HEK293 (cell line): Measurements from ENCODE around the gene ZNF776.

Source experiments
- CTCF ChIA-PET: fragments of 350-600 bp; formaldehyde crosslinking; extraction: SDS; loops from one replicate; lab custom pipeline; 2021; ENCODE audit warnings: antibody characterized with exemption; lab: Yijun Ruan, JAX
- POLR2A ChIA-PET: fragments of 300-600 bp; formaldehyde crosslinking; extraction: SDS; loops from one replicate; lab custom pipeline; 2020; ENCODE audit warnings: antibody characterized with exemption, inconsistent platforms; lab: Yijun Ruan, JAX
- H3K27ac ChIP-seq: fragments of 200-500 bp; sonication (Bioruptor generic); 2 replicates; pipeline ENCODE4 v1.5.1; 2014; ENCODE audit warnings: low read depth, low read length, control low read depth, inconsistent platforms; ENCODE audit errors: extremely low read depth
- H3K36me3 ChIP-seq, 2 experiments: fragments of 200-500 bp in 1 of 2; sonication (Bioruptor generic) in 1 of 2; 1 replicate in 1 of 2; 2 replicates in 1 of 2; pipeline ENCODE4 v1.5.1; 2014 to 2017; ENCODE audit warnings: inconsistent platforms in 2 of 2, low read length in 2 of 2; ENCODE audit not compliant: control insufficient read depth in 2 of 2, insufficient read depth in 1 of 2
- H3K4me1 ChIP-seq: fragments of 200-500 bp; sonication (Bioruptor generic); 2 replicates; pipeline ENCODE4 v1.5.1; 2014; ENCODE audit warnings: mild to moderate bottlenecking, low read length, inconsistent platforms; ENCODE audit not compliant: control insufficient read depth, insufficient read depth
- H3K4me3 ChIP-seq: 2 replicates; pipeline ENCODE4 v1.5.1; 2011; ENCODE audit warnings: low read depth, mild to moderate bottlenecking, control low read depth, low read length, moderate library complexity
- H3K9me3 ChIP-seq: fragments of 200-500 bp; sonication (Bioruptor generic); 2 replicates; pipeline ENCODE4 v1.5.1; 2014; ENCODE audit warnings: low read depth, low read length, inconsistent platforms; ENCODE audit not compliant: control insufficient read depth, insufficient read depth
- GLIS1 ChIP-seq: fragments of 450-650 bp; formaldehyde crosslinking; IDR thresholded peaks from 2 replicates; pipeline ENCODE4 v1.5.1; 2016; ENCODE audit warnings: missing biosample characterization, missing genetic modification characterization
- IKZF3 ChIP-seq: fragments of 450-650 bp; IDR thresholded peaks from 2 replicates; pipeline ENCODE4 v1.5.0; 2018; ENCODE audit warnings: missing biosample characterization, mild to moderate bottlenecking, missing genetic modification characterization, moderate library complexity
- KLF8 ChIP-seq: fragments of 450-650 bp; formaldehyde crosslinking; IDR thresholded peaks from 2 replicates; pipeline ENCODE4 v1.5.1; 2016; ENCODE audit warnings: missing biosample characterization, missing genetic modification characterization
- MEIS1 ChIP-seq: sonication (generic); formaldehyde crosslinking; IDR thresholded peaks from 2 replicates; pipeline ENCODE4 v1.8.1; 2022; ENCODE audit warnings: missing genetic modification reagents, mild to moderate bottlenecking, borderline replicate concordance
- OSR2 ChIP-seq: fragments of 450-650 bp; formaldehyde crosslinking; IDR thresholded peaks from 2 replicates; pipeline ENCODE4 v1.5.1; 2016; ENCODE audit warnings: missing biosample characterization, missing genetic modification characterization
- PRDM1 ChIP-seq: fragments of 450-650 bp; formaldehyde crosslinking; IDR thresholded peaks from 2 replicates; pipeline ENCODE4; 2016; ENCODE audit warnings: missing biosample characterization, missing genetic modification characterization
- ZNF175 ChIP-seq: fragments of 450-650 bp; formaldehyde crosslinking; IDR thresholded peaks from 2 replicates; pipeline ENCODE4 v1.5.1; 2016; ENCODE audit warnings: missing biosample characterization, missing genetic modification characterization
- ZNF366 ChIP-seq: fragments of 450-650 bp; formaldehyde crosslinking; conservative IDR thresholded peaks from 2 replicates; pipeline ENCODE4 v1.5.1; 2016; ENCODE audit warnings: missing biosample characterization, missing genetic modification characterization
- ZNF48 ChIP-seq: fragments of 450-650 bp; formaldehyde crosslinking; IDR thresholded peaks from 2 replicates; pipeline ENCODE4 v1.5.1; 2016; ENCODE audit warnings: missing biosample characterization, missing genetic modification characterization
- ZNF600 ChIP-seq: fragments of 450-650 bp; formaldehyde crosslinking; IDR thresholded peaks from 2 replicates; pipeline ENCODE4 v1.5.1; 2016; ENCODE audit warnings: missing biosample characterization, missing genetic modification characterization
- ZNF645 ChIP-seq: fragments of 450-650 bp; formaldehyde crosslinking; IDR thresholded peaks from 2 replicates; pipeline ENCODE4; 2016; ENCODE audit warnings: missing biosample characterization, missing genetic modification characterization
- ZNF664 ChIP-seq: fragments of 450-650 bp; formaldehyde crosslinking; IDR thresholded peaks from 2 replicates; pipeline ENCODE4 v1.5.1; 2016; ENCODE audit warnings: missing biosample characterization, missing genetic modification characterization
- TF ChIP-seq, protein P1 (sequence below): fragments of 450-650 bp; formaldehyde crosslinking; IDR thresholded peaks from 2 replicates; pipeline ENCODE4 v1.5.1; 2016; ENCODE audit warnings: missing biosample characterization, missing genetic modification characterization
- TF ChIP-seq, protein P2 (sequence below): fragments of 450-650 bp; formaldehyde crosslinking; IDR thresholded peaks from 2 replicates; pipeline ENCODE4 v1.5.1; 2016; ENCODE audit warnings: missing biosample characterization, missing genetic modification characterization, low read depth
- TF ChIP-seq, protein P3 (sequence below): fragments of 450-650 bp; formaldehyde crosslinking; IDR thresholded peaks from 2 replicates; pipeline ENCODE4 v1.5.0; 2017; ENCODE audit warnings: missing biosample characterization, missing genetic modification characterization, borderline replicate concordance
- TF ChIP-seq, protein P4 (sequence below): fragments of 450-650 bp; formaldehyde crosslinking; IDR thresholded peaks from 2 replicates; pipeline ENCODE4 v1.5.1; 2016; ENCODE audit warnings: missing biosample characterization, missing genetic modification characterization

The ZNF776 gene

DNA sequence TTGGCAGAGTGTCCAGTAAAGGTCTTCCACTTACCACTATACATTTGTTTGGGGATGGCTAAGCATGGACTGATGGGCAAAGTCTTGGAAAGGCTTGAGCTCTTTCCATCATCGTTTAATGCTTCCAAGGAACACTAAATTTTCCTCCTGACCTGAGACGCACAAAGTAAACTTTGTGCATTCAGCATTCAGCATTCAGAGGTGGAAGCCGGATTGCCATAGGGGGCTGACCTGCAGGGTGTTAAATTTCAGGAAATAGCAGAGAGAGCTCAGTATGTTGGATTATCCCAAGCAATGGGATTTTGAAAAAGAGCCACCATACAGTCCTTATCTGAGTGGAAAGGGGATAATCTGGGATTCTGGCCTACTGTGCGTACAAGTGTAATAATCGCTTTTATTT lies 54.1 kb downstream of the ZNF776 start (continued):
- TF ChIP-seq, protein P1, sequence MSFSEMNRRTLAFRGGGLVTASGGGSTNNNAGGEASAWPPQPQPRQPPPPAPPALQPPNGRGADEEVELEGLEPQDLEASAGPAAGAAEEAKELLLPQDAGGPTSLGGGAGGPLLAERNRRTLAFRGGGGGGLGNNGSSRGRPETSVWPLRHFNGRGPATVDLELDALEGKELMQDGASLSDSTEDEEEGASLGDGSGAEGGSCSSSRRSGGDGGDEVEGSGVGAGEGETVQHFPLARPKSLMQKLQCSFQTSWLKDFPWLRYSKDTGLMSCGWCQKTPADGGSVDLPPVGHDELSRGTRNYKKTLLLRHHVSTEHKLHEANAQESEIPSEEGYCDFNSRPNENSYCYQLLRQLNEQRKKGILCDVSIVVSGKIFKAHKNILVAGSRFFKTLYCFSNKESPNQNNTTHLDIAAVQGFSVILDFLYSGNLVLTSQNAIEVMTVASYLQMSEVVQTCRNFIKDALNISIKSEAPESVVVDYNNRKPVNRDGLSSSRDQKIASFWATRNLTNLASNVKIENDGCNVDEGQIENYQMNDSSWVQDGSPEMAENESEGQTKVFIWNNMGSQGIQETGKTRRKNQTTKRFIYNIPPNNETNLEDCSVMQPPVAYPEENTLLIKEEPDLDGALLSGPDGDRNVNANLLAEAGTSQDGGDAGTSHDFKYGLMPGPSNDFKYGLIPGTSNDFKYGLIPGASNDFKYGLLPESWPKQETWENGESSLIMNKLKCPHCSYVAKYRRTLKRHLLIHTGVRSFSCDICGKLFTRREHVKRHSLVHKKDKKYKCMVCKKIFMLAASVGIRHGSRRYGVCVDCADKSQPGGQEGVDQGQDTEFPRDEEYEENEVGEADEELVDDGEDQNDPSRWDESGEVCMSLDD, result no peak
- TF ChIP-seq MEIS1 (CRISPR knock-in tag) (no peak), IKZF3 (no peak)
- TF ChIP-seq, protein P2, sequence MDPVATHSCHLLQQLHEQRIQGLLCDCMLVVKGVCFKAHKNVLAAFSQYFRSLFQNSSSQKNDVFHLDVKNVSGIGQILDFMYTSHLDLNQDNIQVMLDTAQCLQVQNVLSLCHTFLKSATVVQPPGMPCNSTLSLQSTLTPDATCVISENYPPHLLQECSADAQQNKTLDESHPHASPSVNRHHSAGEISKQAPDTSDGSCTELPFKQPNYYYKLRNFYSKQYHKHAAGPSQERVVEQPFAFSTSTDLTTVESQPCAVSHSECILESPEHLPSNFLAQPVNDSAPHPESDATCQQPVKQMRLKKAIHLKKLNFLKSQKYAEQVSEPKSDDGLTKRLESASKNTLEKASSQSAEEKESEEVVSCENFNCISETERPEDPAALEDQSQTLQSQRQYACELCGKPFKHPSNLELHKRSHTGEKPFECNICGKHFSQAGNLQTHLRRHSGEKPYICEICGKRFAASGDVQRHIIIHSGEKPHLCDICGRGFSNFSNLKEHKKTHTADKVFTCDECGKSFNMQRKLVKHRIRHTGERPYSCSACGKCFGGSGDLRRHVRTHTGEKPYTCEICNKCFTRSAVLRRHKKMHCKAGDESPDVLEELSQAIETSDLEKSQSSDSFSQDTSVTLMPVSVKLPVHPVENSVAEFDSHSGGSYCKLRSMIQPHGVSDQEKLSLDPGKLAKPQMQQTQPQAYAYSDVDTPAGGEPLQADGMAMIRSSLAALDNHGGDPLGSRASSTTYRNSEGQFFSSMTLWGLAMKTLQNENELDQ (tag by site-specific recombination), result no peak

- H3K27ac ChIP-seq, result no peak overlapping the region
- ChIA-PET CTCF (interaction anchor here (0.6 kb wide), 2 partner anchors 13 to 21 kb away, joined by 3 read pairs; partner anchors contain the start of gene ZNF552), POLR2A (interaction anchor here (0.6 kb wide), 1 partner anchor 17 kb away, joined by 8 read pairs; no protein-coding TSS in a partner anchor)
- TF ChIP-seq ZNF175 (tag by site-specific recombination) (no peak), ZNF600 (tag by site-specific recombination) (no peak), ZNF664 (tag by site-specific recombination) (no peak), ZNF645 (tag by site-specific recombination) (no peak), OSR2 (tag by site-specific recombination) (no peak), GLIS1 (tag by site-specific recombination) (no peak), KLF8 (no peak)
- TF ChIP-seq, protein P3, sequence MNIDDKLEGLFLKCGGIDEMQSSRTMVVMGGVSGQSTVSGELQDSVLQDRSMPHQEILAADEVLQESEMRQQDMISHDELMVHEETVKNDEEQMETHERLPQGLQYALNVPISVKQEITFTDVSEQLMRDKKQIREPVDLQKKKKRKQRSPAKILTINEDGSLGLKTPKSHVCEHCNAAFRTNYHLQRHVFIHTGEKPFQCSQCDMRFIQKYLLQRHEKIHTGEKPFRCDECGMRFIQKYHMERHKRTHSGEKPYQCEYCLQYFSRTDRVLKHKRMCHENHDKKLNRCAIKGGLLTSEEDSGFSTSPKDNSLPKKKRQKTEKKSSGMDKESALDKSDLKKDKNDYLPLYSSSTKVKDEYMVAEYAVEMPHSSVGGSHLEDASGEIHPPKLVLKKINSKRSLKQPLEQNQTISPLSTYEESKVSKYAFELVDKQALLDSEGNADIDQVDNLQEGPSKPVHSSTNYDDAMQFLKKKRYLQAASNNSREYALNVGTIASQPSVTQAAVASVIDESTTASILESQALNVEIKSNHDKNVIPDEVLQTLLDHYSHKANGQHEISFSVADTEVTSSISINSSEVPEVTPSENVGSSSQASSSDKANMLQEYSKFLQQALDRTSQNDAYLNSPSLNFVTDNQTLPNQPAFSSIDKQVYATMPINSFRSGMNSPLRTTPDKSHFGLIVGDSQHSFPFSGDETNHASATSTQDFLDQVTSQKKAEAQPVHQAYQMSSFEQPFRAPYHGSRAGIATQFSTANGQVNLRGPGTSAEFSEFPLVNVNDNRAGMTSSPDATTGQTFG, result no peak
- TF ChIP-seq, protein P4, sequence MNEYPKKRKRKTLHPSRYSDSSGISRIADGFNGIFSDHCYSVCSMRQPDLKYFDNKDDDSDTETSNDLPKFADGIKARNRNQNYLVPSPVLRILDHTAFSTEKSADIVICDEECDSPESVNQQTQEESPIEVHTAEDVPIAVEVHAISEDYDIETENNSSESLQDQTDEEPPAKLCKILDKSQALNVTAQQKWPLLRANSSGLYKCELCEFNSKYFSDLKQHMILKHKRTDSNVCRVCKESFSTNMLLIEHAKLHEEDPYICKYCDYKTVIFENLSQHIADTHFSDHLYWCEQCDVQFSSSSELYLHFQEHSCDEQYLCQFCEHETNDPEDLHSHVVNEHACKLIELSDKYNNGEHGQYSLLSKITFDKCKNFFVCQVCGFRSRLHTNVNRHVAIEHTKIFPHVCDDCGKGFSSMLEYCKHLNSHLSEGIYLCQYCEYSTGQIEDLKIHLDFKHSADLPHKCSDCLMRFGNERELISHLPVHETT, result no peak
- peaks cover 18 to 31% of the 10 kb centered on the region in 2 experiments; a peak in 2 of 3 replicates for H3K36me3 ChIP-seq
- H3K4me3 ChIP-seq, result no peak overlapping the region
- no peaks in the 10 kb centered on the region for H3K9me3 ChIP-seq
- H3K4me1 ChIP-seq, result peaks cover 6% of the 10 kb centered on the region; the same call in 1 of the 2 replicates
Measured at GRCh38 chr19:57802269-57802668, 55.7 kb downstream of the ZNF776 start.

DNA sequence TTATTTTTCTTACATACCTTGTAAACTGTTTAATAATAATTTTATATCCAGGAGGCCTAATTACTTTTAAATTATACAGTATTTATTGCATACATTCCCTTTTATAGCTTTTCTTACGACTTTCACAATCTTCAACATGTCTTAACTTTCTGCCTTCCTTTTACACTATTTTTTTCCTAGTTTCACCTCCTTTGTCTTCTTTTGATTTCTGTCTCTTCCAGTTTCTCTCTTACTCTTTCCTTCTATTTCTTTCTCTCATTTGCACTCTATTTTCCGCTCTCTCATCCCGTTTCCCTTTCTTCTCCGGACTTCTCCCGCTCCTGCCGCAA lies 56.6 kb downstream of the ZNF776 start:
- peaks cover 27 to 34% of the 10 kb centered on the region in 2 experiments; a peak in 2 of 3 replicates for H3K36me3 ChIP-seq
- peak overlapping the region; percentile 42 for H3K4me3 ChIP-seq
- ChIA-PET CTCF (interaction anchor here (1.2 kb wide), 1 partner anchor 235 kb away, joined by 3 read pairs; no protein-coding TSS in a partner anchor), POLR2A (no interaction called here)
- H3K27ac ChIP-seq, result 0 out of 2 replicates have a peak overlapping the region, but pooled peaks have one; percentile 41
- H3K9me3 ChIP-seq, result no peaks in the 10 kb centered on the region
- peak; percentile 98 for TF ChIP-seq PRDM1 (tag by site-specific recombination)
- TF ChIP-seq ZNF48 (tag by site-specific recombination), result no peak
- peak; percentile 34; the same call in 1 of the 2 replicates for TF ChIP-seq ZNF366 (tag by site-specific recombination)
- peaks cover 6% of the 10 kb centered on the region; the same call in 1 of the 2 replicates for H3K4me1 ChIP-seq
